Astrocyte (in vitro differentiated cells and primary cell): ENCODE results near the gene CD99.

ENCODE experiments used
- EZH2 ChIP-seq: IDR thresholded peaks from 2 replicates; pipeline ENCODE4 v1.6.1; 2012; ENCODE audit warnings: mild to moderate bottlenecking, low read length, inconsistent platforms; ENCODE audit not compliant: insufficient read depth
- TF ChIP-seq, protein P1 (sequence below): IDR thresholded peaks from 2 replicates; pipeline ENCODE4 v1.5.1; 2011; ENCODE audit warnings: low read depth, mild to moderate bottlenecking, inconsistent platforms, low read length, moderate library complexity; ENCODE audit not compliant: insufficient read depth

DNA sequence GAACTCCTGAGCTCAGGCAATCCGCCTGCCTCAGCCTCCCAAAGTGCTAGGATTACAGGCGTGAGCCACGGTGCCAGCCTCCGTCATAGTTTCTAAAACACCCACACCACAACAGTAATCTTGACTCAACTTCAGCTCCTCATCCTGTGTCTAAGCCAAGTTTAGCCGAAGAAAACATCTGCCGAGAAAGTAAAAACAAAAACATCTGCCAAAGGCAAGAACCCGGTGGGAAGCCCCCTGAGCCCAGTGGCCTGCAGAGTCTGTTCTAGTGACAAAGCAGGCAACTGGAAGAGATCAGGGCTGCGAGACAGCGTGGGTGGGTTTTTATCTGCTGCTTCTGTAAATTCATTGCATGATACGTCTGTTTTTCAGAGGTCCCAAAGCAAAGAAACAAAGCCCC, 26.6 kb upstream of the CD99 start:
- TF ChIP-seq, protein P1, sequence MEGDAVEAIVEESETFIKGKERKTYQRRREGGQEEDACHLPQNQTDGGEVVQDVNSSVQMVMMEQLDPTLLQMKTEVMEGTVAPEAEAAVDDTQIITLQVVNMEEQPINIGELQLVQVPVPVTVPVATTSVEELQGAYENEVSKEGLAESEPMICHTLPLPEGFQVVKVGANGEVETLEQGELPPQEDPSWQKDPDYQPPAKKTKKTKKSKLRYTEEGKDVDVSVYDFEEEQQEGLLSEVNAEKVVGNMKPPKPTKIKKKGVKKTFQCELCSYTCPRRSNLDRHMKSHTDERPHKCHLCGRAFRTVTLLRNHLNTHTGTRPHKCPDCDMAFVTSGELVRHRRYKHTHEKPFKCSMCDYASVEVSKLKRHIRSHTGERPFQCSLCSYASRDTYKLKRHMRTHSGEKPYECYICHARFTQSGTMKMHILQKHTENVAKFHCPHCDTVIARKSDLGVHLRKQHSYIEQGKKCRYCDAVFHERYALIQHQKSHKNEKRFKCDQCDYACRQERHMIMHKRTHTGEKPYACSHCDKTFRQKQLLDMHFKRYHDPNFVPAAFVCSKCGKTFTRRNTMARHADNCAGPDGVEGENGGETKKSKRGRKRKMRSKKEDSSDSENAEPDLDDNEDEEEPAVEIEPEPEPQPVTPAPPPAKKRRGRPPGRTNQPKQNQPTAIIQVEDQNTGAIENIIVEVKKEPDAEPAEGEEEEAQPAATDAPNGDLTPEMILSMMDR = no peak
- TF ChIP-seq EZH2 = no peak
